HepG2 (cell line): ENCODE data around the gene PPP2R2D. TPM values are rescaled to one million over a fixed set of nuclear protein-coding genes. Genes with fewer than 3 reads are reported as not detected.

Experiments
- ATRX ChIP-seq: sonication (generic); formaldehyde crosslinking; IDR thresholded peaks from 2 replicates; pipeline ENCODE4 v1.4.0; 2020; ENCODE audit warnings: missing genetic modification reagents, borderline replicate concordance
- BORCS8-MEF2B ChIP-seq: sonication (generic); formaldehyde crosslinking; IDR thresholded peaks from 2 replicates; pipeline ENCODE4 v1.8.0; 2022; ENCODE audit warnings: mild to moderate bottlenecking, missing genetic modification reagents
- FOXC1 ChIP-seq: sonication (generic); formaldehyde crosslinking; IDR thresholded peaks from 2 replicates; pipeline ENCODE4 v1.8.0; 2022; ENCODE audit warnings: mild to moderate bottlenecking, missing genetic modification reagents, borderline replicate concordance
- FOXK2 ChIP-seq: fragments of 450-650 bp; IDR thresholded peaks from 2 replicates; pipeline ENCODE4 v1.6.1; 2016
- HMG20B ChIP-seq: conservative IDR thresholded peaks from 2 replicates; pipeline ENCODE4 v1.6.1; 2016; ENCODE audit warnings: missing genetic modification reagents, missing compliant biosample characterization
- HNF4A ChIP-seq: sonication (generic); formaldehyde crosslinking; IDR thresholded peaks from 2 replicates; pipeline ENCODE4 v1.4.0; 2020; ENCODE audit warnings: missing genetic modification reagents
- HNRNPL ChIP-seq: fragments of 200-400 bp; formaldehyde crosslinking; IDR thresholded peaks from 2 replicates; pipeline ENCODE4 v1.6.1; 2017; ENCODE audit warnings: mild to moderate bottlenecking, low read depth, low read length
- MXD4 ChIP-seq: IDR thresholded peaks from 2 replicates; pipeline ENCODE4 v1.6.1; 2016; ENCODE audit warnings: mild to moderate bottlenecking, missing biosample characterization, missing genetic modification reagents
- ONECUT2 ChIP-seq: sonication (generic); formaldehyde crosslinking; IDR thresholded peaks from 2 replicates; pipeline ENCODE4 v1.4.0; 2020; ENCODE audit warnings: missing genetic modification reagents
- SMAD9 ChIP-seq: sonication (generic); formaldehyde crosslinking; IDR thresholded peaks from 2 replicates; pipeline ENCODE4 v1.5.1; 2020; ENCODE audit warnings: mild to moderate bottlenecking, missing genetic modification reagents
- SMARCE1 ChIP-seq: fragments of 450-650 bp; IDR thresholded peaks from 2 replicates; pipeline ENCODE4 v1.6.1; 2017; ENCODE audit warnings: borderline replicate concordance
- SNAPC2 ChIP-seq: sonication (generic); formaldehyde crosslinking; IDR thresholded peaks from 2 replicates; pipeline ENCODE4 v1.8.1; 2022; ENCODE audit warnings: mild to moderate bottlenecking, missing genetic modification reagents
- SOX5 ChIP-seq: IDR thresholded peaks from 2 replicates; pipeline ENCODE4 v1.6.1; 2016; ENCODE audit warnings: borderline replicate concordance
- SYNCRIP ChIP-seq: fragments of 200-400 bp; formaldehyde crosslinking; IDR thresholded peaks from 2 replicates; pipeline ENCODE4 v1.6.1; 2018; ENCODE audit warnings: mild to moderate bottlenecking, low read depth, low read length; ENCODE audit not compliant: insufficient read depth
- ZMYM3 ChIP-seq: sonication (generic); formaldehyde crosslinking; IDR thresholded peaks from 2 replicates; pipeline ENCODE4 v1.5.1; 2020; ENCODE audit warnings: mild to moderate bottlenecking, missing genetic modification reagents
- ZNF292 ChIP-seq: sonication (generic); formaldehyde crosslinking; IDR thresholded peaks from 2 replicates; pipeline ENCODE4 v1.8.1; 2022; ENCODE audit warnings: mild to moderate bottlenecking, low read depth, missing genetic modification reagents, borderline replicate concordance
- ZNF430 ChIP-seq: sonication (generic); formaldehyde crosslinking; IDR thresholded peaks from 2 replicates; pipeline ENCODE4 v1.9.0; 2021; ENCODE audit warnings: mild to moderate bottlenecking, missing genetic modification reagents
- ZNF432 ChIP-seq: sonication (generic); formaldehyde crosslinking; IDR thresholded peaks from 2 replicates; pipeline ENCODE4 v1.5.0; 2020; ENCODE audit warnings: missing genetic modification reagents, mild to moderate bottlenecking, borderline replicate concordance
- ZNF567 ChIP-seq: sonication (generic); formaldehyde crosslinking; IDR thresholded peaks from 2 replicates; pipeline ENCODE4 v1.8.1; 2023; ENCODE audit warnings: mild to moderate bottlenecking, missing genetic modification reagents, borderline replicate concordance
- ZNF777 ChIP-seq: sonication (generic); formaldehyde crosslinking; IDR thresholded peaks from 2 replicates; pipeline ENCODE4 v1.4.0; 2020; ENCODE audit warnings: missing genetic modification reagents
- ZSCAN21 ChIP-seq: sonication (generic); formaldehyde crosslinking; IDR thresholded peaks from 2 replicates; pipeline ENCODE4 v1.8.0; 2022; ENCODE audit warnings: mild to moderate bottlenecking, missing genetic modification reagents, moderate library complexity, borderline replicate concordance
- polyA plus RNA-seq, 8 experiments: library from polyadenylated mRNA; depleted of rRNA in 3 of 8; stranded (reverse) in 7 of 8; unstranded in 1 of 8; fragments of >200 nt; fragmentation: Illumina TruSeq in 4 of 8; extraction: Trizol in 4 of 8; gene quantifications; 2 replicates each; pipeline versions ENCODE4 v1.2.1 to v1.2.3, GENCODE V29; 2011 to 2016; ENCODE audit warnings: low read depth in 4 of 8, missing spikeins in 1 of 8, mixed read lengths in 1 of 8; ENCODE audit not compliant: insufficient read depth in 1 of 8
- total RNA-seq, 5 experiments: library from RNA; depleted of rRNA; stranded (reverse); fragments of >200 nt; fragmentation: Illumina TruSeq; extraction: Trizol; gene quantifications; 2 replicates each; pipeline ENCODE4 v1.2.3, GENCODE V29; 2016; ENCODE audit warnings: low read depth in 1 of 5
- TF ChIP-seq, protein P1 (sequence below): IDR thresholded peaks from 2 replicates; pipeline ENCODE4 v1.6.1; 2016; ENCODE audit warnings: missing compliant biosample characterization, missing genetic modification reagents, borderline replicate concordance
- TF ChIP-seq, protein P2 (sequence below): sonication (generic); formaldehyde crosslinking; IDR thresholded peaks from 2 replicates; pipeline ENCODE4 v1.4.0; 2020; ENCODE audit warnings: missing genetic modification reagents, borderline replicate concordance
- TF ChIP-seq, protein P3 (sequence below): sonication (generic); formaldehyde crosslinking; IDR thresholded peaks from 2 replicates; pipeline ENCODE4 v1.8.0; 2022; ENCODE audit warnings: mild to moderate bottlenecking, missing genetic modification reagents, moderate library complexity
- TF ChIP-seq, protein P4 (sequence below): sonication (generic); formaldehyde crosslinking; IDR thresholded peaks from 2 replicates; pipeline ENCODE4 v1.4.0; 2020; ENCODE audit warnings: missing genetic modification reagents
- TF ChIP-seq, protein P5 (sequence below): sonication (generic); formaldehyde crosslinking; IDR thresholded peaks from 2 replicates; pipeline ENCODE4 v1.5.0; 2020; ENCODE audit warnings: missing genetic modification reagents

PPP2R2D gene
- total and polyA plus RNA-seq, 2 of the 13 experiments (the other 11 are each of a cell fraction or from before 2014, with no cell fraction given): 32.7 to 33.2 TPM

DNA sequence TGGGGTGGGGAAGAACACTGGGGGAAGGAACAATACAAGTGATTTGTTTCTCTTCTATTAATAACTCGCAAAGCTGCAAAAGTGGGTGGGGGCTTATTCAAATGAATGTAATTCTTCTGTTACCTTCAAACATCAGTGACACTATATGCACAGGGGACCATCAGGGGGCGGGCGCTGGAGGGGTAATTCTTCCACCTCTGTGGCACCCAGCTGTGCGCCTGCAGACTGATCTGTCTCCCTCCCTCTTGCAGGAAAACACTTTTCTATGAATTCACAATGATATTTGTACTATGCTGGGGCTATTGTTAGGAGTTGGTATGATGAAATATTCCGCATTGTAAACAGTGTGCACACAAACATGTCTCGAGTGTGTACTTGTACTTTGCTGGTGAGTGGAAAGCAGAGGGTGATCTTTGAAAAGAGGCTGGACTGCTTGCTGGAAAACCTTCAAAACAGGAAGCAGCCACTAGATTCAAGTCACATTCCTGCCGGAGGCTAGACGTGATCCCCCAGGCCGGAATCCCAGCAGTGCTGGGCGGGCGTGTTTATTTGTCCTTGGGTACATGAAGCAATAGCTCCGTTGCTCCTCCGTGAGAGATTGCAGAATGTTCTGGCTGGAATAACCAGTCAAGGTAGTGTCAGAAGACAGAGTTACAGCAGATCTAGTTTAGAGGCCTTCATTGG, 96.7 kb downstream of the PPP2R2D start (continued):
- TF ChIP-seq HNF4A (CRISPR knock-in tag): peak; percentile 63
- TF ChIP-seq ZNF292: peak; percentile 83; the same call in 1 of the 2 replicates
- TF ChIP-seq, protein P1, sequence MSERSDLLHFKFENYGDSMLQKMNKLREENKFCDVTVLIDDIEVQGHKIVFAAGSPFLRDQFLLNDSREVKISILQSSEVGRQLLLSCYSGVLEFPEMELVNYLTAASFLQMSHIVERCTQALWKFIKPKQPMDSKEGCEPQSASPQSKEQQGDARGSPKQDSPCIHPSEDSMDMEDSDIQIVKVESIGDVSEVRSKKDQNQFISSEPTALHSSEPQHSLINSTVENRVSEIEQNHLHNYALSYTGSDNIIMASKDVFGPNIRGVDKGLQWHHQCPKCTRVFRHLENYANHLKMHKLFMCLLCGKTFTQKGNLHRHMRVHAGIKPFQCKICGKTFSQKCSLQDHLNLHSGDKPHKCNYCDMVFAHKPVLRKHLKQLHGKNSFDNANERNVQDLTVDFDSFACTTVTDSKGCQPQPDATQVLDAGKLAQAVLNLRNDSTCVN (CRISPR knock-in tag): 0 out of 2 replicates have a peak, but pooled peaks have one; percentile 73
- TF ChIP-seq HMG20B (CRISPR knock-in tag): peak; percentile 61; the same call in 1 of the 2 replicates
- no peak for TF ChIP-seq SYNCRIP
- peak; percentile 78; the same call in 1 of the 2 replicates for TF ChIP-seq ZNF567 (CRISPR knock-in tag)
- TF ChIP-seq MXD4: peak; percentile 90
- TF ChIP-seq ATRX (CRISPR knock-in tag): no peak
- TF ChIP-seq FOXC1 (CRISPR knock-in tag): no peak; the same call in 1 of the 2 replicates
- TF ChIP-seq, protein P2, sequence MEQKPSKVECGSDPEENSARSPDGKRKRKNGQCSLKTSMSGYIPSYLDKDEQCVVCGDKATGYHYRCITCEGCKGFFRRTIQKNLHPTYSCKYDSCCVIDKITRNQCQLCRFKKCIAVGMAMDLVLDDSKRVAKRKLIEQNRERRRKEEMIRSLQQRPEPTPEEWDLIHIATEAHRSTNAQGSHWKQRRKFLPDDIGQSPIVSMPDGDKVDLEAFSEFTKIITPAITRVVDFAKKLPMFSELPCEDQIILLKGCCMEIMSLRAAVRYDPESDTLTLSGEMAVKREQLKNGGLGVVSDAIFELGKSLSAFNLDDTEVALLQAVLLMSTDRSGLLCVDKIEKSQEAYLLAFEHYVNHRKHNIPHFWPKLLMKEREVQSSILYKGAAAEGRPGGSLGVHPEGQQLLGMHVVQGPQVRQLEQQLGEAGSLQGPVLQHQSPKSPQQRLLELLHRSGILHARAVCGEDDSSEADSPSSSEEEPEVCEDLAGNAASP: peak; percentile 61; the same call in 1 of the 2 replicates
- no peak for TF ChIP-seq SNAPC2 (CRISPR knock-in tag)
- TF ChIP-seq SMARCE1: no peak
- no peak for TF ChIP-seq ZNF432 (CRISPR knock-in tag)
- TF ChIP-seq FOXK2: no peak; the same call in 1 of the 2 replicates
- TF ChIP-seq SOX5: peak; percentile 100
- TF ChIP-seq, protein P3, sequence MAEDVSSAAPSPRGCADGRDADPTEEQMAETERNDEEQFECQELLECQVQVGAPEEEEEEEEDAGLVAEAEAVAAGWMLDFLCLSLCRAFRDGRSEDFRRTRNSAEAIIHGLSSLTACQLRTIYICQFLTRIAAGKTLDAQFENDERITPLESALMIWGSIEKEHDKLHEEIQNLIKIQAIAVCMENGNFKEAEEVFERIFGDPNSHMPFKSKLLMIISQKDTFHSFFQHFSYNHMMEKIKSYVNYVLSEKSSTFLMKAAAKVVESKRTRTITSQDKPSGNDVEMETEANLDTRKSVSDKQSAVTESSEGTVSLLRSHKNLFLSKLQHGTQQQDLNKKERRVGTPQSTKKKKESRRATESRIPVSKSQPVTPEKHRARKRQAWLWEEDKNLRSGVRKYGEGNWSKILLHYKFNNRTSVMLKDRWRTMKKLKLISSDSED (CRISPR knock-in tag): no peak
- no peak for TF ChIP-seq BORCS8-MEF2B (CRISPR knock-in tag)
- peak; percentile 61; the same call in 1 of the 2 replicates for TF ChIP-seq ZNF777 (CRISPR knock-in tag)
- TF ChIP-seq HNRNPL: no peak
- TF ChIP-seq ZNF430 (CRISPR knock-in tag): peak; percentile 90
- TF ChIP-seq ZSCAN21 (CRISPR knock-in tag): no peak
- no peak for TF ChIP-seq SMAD9 (CRISPR knock-in tag)
- no peak for TF ChIP-seq ONECUT2 (CRISPR knock-in tag)
- TF ChIP-seq, protein P4, sequence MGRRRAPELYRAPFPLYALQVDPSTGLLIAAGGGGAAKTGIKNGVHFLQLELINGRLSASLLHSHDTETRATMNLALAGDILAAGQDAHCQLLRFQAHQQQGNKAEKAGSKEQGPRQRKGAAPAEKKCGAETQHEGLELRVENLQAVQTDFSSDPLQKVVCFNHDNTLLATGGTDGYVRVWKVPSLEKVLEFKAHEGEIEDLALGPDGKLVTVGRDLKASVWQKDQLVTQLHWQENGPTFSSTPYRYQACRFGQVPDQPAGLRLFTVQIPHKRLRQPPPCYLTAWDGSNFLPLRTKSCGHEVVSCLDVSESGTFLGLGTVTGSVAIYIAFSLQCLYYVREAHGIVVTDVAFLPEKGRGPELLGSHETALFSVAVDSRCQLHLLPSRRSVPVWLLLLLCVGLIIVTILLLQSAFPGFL: no peak
- TF ChIP-seq, protein P5, sequence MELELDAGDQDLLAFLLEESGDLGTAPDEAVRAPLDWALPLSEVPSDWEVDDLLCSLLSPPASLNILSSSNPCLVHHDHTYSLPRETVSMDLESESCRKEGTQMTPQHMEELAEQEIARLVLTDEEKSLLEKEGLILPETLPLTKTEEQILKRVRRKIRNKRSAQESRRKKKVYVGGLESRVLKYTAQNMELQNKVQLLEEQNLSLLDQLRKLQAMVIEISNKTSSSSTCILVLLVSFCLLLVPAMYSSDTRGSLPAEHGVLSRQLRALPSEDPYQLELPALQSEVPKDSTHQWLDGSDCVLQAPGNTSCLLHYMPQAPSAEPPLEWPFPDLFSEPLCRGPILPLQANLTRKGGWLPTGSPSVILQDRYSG (CRISPR knock-in tag): no peak
- peak; percentile 50; the same call in 1 of the 2 replicates for TF ChIP-seq ZMYM3 (CRISPR knock-in tag)
